Smooth muscle cell (in vitro differentiated cells): ENCODE data around the gene KRAS. TPM values are rescaled to one million over a fixed set of nuclear protein-coding genes. Genes with fewer than 3 reads are reported as not detected.

Source experiments
- DNase-seq: peaks from one replicate; lab custom pipeline; 2025; ENCODE audit not compliant: unreplicated experiment; lab: John Stamatoyannopoulos, UW
- H2AFZ ChIP-seq: fragments of 200-600 bp; sonication (generic); 2 replicates; pipeline ENCODE4 v1.6.0; 2016; ENCODE audit warnings: antibody characterized with exemption, low read depth, mild to moderate bottlenecking
- H3F3A ChIP-seq: fragments of 200-600 bp; sonication (generic); 2 replicates; pipeline ENCODE4 v1.6.0; 2017; ENCODE audit warnings: antibody characterized with exemption, low read depth
- H3K27ac ChIP-seq: fragments of 200-600 bp; sonication (generic); 2 replicates; pipeline ENCODE4 v1.5.1; 2016; ENCODE audit warnings: low read depth, mild to moderate bottlenecking
- H3K27me3 ChIP-seq: fragments of 200-600 bp; sonication (generic); 2 replicates; pipeline ENCODE4 v1.6.1; 2016; ENCODE audit warnings: low read depth, mild to moderate bottlenecking
- H3K36me3 ChIP-seq: fragments of 200-600 bp; sonication (generic); 2 replicates; pipeline ENCODE4 v1.5.1; 2016; ENCODE audit warnings: low read depth
- H3K4me1 ChIP-seq: fragments of 200-600 bp; sonication (generic); 2 replicates; pipeline ENCODE4 v1.5.1; 2016; ENCODE audit warnings: low read depth
- H3K4me2 ChIP-seq: fragments of 200-600 bp; sonication (generic); 2 replicates; pipeline ENCODE4 v1.6.0; 2016; ENCODE audit warnings: mild to moderate bottlenecking
- H3K4me3 ChIP-seq: fragments of 200-600 bp; sonication (generic); 2 replicates; pipeline ENCODE4 v1.5.1; 2016; ENCODE audit warnings: mild to moderate bottlenecking
- H3K79me2 ChIP-seq: fragments of 200-600 bp; sonication (generic); 2 replicates; pipeline ENCODE4 v1.6.0; 2016; ENCODE audit warnings: low read depth, mild to moderate bottlenecking
- H3K9ac ChIP-seq: fragments of 200-600 bp; sonication (generic); 2 replicates; pipeline ENCODE4 v1.6.0; 2016; ENCODE audit warnings: low read depth
- H3K9me3 ChIP-seq: fragments of 200-600 bp; sonication (generic); replicated peaks from 2 replicates; pipeline ENCODE4 v1.5.1; 2016; ENCODE audit warnings: low read depth
- H4K20me1 ChIP-seq: fragments of 200-600 bp; sonication (generic); 2 replicates; pipeline ENCODE4 v1.6.0; 2016; ENCODE audit warnings: low read depth
- WGBS: methylation state at CpG from one replicate; pipeline ENCODE4 v1.1.7; 2016; ENCODE audit warnings: low lambda C conversion rate; 5-methylcytosine and 5-hydroxymethylcytosine counted together
- polyA plus RNA-seq: library from polyadenylated mRNA; unstranded; fragments of >200 nt; fragmentation: Nextera tagmentation; extraction: Ambion mirVana; gene quantifications from 2 replicates; pipeline ENCODE4 v1.2.1, GENCODE V29; 2016
- total RNA-seq: library from RNA; depleted of rRNA; stranded (reverse); fragments of >200 nt; gene quantifications from 2 replicates; pipeline ENCODE4 v1.2.3, GENCODE V29; 2014
- TF ChIP-seq, protein P1 (sequence below): fragments of 200-600 bp; sonication (generic); IDR thresholded peaks from 2 replicates; pipeline ENCODE4 v1.5.1; 2017; ENCODE audit warnings: borderline replicate concordance, mild to moderate bottlenecking, antibody characterized with exemption; ENCODE audit not compliant: insufficient read depth, poor library complexity, severe bottlenecking

Gene KRAS
- total and polyA plus RNA-seq, 2 experiments from 2014 or later, result 15.5 to 17.1 TPM

DNA sequence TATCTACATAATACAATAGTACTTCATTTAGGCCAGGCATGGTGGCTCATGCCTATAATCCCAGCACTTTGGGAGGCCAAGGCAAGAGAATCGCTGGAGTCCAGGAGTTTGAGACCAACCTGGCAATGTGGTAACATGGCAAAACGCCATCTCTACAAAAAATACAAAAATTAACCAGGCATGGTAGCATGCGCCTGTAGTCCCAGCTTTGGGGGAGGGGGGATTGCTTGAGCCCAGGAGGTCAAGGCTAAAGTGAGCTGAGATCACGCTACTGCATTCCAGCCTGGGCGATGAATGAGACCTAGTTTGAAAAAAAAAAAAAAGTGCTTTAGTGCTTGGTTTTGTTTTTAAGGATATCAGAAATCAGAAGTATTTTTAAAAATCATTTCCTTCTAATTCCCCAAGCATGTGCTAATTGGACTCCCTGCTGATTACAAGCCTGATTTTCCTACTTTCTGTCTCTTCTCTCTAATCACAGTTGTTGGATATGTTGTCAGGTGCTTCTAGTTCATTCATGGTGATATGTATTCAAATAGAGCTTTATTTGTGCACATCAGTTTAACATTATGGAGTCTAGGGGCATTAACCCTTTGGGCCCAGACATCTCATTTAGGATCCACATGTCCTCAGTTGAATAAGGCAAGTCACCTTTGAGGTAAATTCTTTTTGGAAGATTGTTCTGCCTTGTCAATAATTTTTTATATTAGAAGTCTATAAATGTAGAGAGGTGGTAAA lies 7.0 kb upstream of the KRAS start:
- Histone ChIP-seq H2AFZ (no peak overlapping the region), H3K9ac (no peak overlapping the region), H3K9me3 (no peaks in the 10 kb centered on the region), H3K4me1 (no peaks in the 10 kb centered on the region), H3K27me3 (no peaks in the 10 kb centered on the region), H3K79me2 (no peaks in the 10 kb centered on the region), H3K4me2 (no peak overlapping the region), H3F3A (peaks cover 12% of the 10 kb centered on the region), H3K27ac (no peak overlapping the region), H4K20me1 (no peaks in the 10 kb centered on the region), H3K36me3 (no peaks in the 10 kb centered on the region), H3K4me3 (no peak overlapping the region)
- WGBS, result 85% methylated on average over 5 of the region's 5 CpGs
- TF ChIP-seq, protein P1, sequence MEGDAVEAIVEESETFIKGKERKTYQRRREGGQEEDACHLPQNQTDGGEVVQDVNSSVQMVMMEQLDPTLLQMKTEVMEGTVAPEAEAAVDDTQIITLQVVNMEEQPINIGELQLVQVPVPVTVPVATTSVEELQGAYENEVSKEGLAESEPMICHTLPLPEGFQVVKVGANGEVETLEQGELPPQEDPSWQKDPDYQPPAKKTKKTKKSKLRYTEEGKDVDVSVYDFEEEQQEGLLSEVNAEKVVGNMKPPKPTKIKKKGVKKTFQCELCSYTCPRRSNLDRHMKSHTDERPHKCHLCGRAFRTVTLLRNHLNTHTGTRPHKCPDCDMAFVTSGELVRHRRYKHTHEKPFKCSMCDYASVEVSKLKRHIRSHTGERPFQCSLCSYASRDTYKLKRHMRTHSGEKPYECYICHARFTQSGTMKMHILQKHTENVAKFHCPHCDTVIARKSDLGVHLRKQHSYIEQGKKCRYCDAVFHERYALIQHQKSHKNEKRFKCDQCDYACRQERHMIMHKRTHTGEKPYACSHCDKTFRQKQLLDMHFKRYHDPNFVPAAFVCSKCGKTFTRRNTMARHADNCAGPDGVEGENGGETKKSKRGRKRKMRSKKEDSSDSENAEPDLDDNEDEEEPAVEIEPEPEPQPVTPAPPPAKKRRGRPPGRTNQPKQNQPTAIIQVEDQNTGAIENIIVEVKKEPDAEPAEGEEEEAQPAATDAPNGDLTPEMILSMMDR, result no peak
- DNase-seq, result no peak

DNA sequence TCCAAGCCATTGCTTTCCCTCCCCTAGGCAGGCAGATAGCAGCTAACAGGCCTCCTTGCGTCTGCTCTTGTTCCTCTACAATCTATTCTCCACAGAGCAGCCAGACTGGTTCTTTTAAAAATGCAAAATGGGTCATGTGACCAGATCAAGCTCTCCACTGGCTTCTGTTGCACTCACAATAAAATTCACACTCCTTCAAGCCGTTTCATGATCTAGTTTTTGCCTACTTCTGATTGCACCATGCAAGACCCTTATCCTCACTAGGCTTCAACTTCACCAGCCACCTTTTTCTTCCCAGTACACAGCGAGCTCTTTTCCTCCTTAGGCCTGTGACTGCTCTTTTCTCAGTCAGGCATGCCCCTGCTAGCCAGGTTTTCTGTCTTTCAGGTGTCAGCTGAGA lies 6.1 kb upstream of the KRAS start:
- H3K36me3 ChIP-seq, result no peaks in the 10 kb centered on the region
- no peak for DNase-seq
- no peak overlapping the region for H3K4me2 ChIP-seq
- H3K4me3 ChIP-seq, result no peak overlapping the region
- TF ChIP-seq, protein P1, result no peak
- no peaks in the 10 kb centered on the region for H3K27me3 ChIP-seq
- no peaks in the 10 kb centered on the region for H3K79me2 ChIP-seq
- H3F3A ChIP-seq, result peaks cover 16% of the 10 kb centered on the region
- H3K27ac ChIP-seq, result peak overlapping the region; percentile 10
- H3K9me3 ChIP-seq, result no peaks in the 10 kb centered on the region
- peak overlapping the region; percentile 64 for H2AFZ ChIP-seq
- no peaks in the 10 kb centered on the region for H4K20me1 ChIP-seq
- H3K4me1 ChIP-seq, result no peaks in the 10 kb centered on the region
- H3K9ac ChIP-seq, result no peak overlapping the region
- 36% methylated on average over 3 of the region's 3 CpGs for WGBS

DNA sequence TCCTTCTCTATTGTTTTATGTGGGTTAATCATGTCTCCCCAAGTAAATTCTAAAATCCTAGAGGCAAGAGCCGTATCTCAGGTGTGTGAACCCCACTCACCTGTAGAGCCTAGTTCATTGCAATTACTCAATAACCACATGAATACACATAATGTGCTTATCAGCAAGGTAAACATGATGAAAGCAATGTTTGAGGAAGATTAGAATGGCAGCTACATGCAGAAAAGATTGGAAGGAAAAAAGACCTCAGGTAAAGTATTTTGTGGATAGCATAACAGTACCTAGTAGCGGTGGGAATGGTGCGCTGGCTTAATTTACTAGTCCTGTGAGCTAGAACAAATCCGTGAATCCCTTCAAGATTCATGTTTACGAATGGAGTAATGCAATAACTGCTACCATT lies 5.3 kb upstream of the KRAS start:
- Histone ChIP-seq H3K9me3 (no peaks in the 10 kb centered on the region), H3F3A (peaks cover 24% of the 10 kb centered on the region), H3K4me2 (no peak overlapping the region), H3K27ac (no peak overlapping the region), H3K27me3 (no peaks in the 10 kb centered on the region), H3K4me1 (no peaks in the 10 kb centered on the region), H3K9ac (no peak overlapping the region), H3K36me3 (no peaks in the 10 kb centered on the region), H3K4me3 (no peak overlapping the region), H3K79me2 (no peaks in the 10 kb centered on the region), H2AFZ (no peak overlapping the region), H4K20me1 (no peaks in the 10 kb centered on the region)
- 97% methylated on average over 5 of the region's 5 CpGs for WGBS
- no peak for DNase-seq
- TF ChIP-seq, protein P1, result no peak

DNA sequence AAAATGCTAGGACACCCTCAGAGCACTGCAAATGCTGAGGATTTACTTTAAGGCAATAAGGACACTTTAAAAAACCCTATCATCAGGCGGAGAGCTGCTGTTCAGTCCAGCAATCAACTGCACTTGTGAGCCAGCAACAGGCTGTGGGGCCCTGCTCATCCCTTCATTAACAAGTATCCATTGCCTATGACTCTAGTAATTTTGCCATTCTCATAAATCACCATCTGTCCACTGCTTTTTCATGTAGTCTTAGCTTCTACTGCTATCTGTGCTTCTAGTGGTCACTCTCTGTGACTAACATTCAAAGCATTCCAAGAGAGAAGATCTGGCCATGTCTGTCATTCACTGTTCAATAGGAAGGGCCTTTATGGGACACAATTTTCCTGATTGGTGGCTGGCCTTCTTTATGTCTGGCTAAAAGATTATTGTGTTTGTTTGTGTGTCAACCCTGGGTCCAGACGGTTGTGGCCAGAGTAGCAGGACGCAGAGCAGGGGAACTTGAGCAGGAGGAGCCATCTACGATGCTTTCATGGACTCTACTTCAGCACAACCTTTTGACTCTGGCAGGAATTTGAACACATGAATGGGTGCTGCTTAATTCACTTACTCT lies 3.6 kb upstream of the KRAS start:
- Histone ChIP-seq H3K9me3 (no peaks in the 10 kb centered on the region), H3K4me3 (no peak overlapping the region), H3F3A (peaks cover 24% of the 10 kb centered on the region), H2AFZ (peak overlapping the region; percentile 36), H3K4me2 (peak overlapping the region; percentile 14), H4K20me1 (peaks cover 5% of the 10 kb centered on the region), H3K4me1 (peaks cover 6% of the 10 kb centered on the region), H3K79me2 (peaks cover 10% of the 10 kb centered on the region), H3K27me3 (no peaks in the 10 kb centered on the region), H3K27ac (peak overlapping the region; percentile 9), H3K36me3 (no peaks in the 10 kb centered on the region), H3K9ac (no peak overlapping the region)
- DNase-seq, result no peak
- TF ChIP-seq, protein P1, result no peak
- WGBS, result 21% methylated on average over 4 of the region's 4 CpGs
